Breast epithelium (tissue), 3 donors: ENCODE data around the gene PDK2.

Experiments used
- CTCF ChIP-seq, 3 donors: fragments of 450-650 bp; IDR thresholded peaks; one replicate each; pipeline ENCODE4 v1.5.1; 2016 to 2017; ENCODE audit warnings: antibody characterized with exemption in 3 of 3, mild to moderate bottlenecking in 3 of 3, moderate library complexity in 3 of 3
- POLR2A ChIP-seq: fragments of 450-650 bp; IDR thresholded peaks from one replicate; pipeline ENCODE4 v1.6.1; 2016; ENCODE audit warnings: antibody characterized with exemption, mild to moderate bottlenecking, moderate library complexity

DNA sequence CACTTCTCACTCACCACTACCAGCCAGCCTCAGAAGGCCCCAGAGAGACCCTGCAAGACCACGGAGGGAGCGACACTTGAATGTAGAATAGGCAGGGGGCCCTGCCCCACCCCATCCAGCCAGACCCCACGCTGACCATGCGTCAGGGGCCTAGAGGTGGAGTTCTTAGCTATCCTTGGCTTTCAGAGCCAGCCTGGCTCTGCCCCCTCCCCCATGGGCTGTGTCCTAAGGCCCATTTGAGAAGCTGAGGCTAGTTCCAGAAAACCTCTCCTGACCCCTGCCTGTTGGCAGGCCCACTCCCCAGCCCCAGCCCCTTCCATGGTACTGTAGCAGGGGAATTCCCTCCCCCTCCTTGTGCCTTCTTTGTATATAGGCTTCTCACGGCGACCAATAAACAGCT, 5.1 kb upstream of the PDK2 start:
- TF ChIP-seq CTCF (IDR thresholded peaks at IDR 0.05) = no peak
- no peak for TF ChIP-seq POLR2A
